ENCODE data around the gene DNASE1L2. TPM values are rescaled to one million over a fixed set of nuclear protein-coding genes. Genes with fewer than 3 reads are reported as not detected.

The DNASE1L2 gene
- total RNA-seq, 1 experiment from 2014 or later, result 1.9 TPM

DNA sequence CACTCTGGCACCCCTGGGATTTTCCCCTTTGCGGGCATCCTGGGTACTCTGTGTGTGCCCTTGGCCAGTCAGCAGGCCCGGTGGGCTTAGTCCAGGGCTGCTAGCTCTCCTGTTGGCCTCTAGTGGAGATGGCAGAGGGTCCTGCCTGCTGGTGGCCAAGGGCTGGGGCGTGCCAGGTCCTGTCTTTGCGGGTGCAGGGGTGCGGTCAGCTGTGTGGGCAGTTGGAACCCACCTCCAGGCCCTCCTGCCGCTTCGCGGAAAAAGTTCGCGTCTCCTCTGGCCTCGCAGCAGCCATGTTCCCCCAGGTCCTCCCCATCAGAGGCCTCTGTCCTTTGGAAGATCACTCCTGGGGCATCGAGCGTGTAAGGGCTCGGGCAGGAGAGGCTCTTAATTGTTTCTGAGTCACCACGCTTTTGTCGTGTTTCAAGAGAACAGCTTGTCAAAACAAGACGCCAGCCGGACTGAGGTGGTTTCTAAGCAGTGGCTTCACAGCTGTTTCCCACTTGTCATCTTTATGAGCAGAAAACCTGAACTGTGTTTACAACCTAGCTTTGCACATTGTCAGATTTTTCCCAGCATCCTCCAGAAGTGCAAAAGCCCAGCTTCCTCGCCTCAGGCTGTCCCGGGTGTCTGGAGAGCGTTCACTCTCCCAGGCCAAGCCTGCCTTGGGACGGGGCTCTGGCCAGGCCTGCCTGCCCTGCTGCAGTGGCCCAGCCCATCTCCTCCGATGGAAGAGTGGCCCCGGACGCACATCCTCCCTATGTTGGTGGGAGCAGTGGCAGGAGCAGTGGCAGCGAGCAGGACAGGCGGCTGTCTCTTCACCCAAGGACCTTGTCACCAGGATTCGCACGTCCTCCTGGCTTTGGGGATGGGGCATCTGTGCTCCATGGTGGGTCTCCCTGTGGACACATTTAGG, 5.0 kb upstream of the DNASE1L2 start:
- Histone ChIP-seq H3K9me3 (ENCODE audit: control insufficient read depth in 1 of 2, insufficient read depth in 1 of 2, low read depth in 1 of 2, low read length in 2 of 2) (no peaks in the 10 kb centered on the region), H3K79me2 (ENCODE audit: insufficient read depth, low read length) (peaks cover 35% of the 10 kb centered on the region), H3K27ac (ENCODE audit: low read depth, low read length) (no peak overlapping the region), H3K27me3 (ENCODE audit: insufficient read depth, low read length) (no peaks in the 10 kb centered on the region), H4K20me1 (ENCODE audit: insufficient read depth) (no peaks in the 10 kb centered on the region; the same call in 1 of the 2 replicates), H3K4me3 (replicated peaks in 1 of 2; ENCODE audit: low read depth in 1 of 2, low read length in 2 of 2) (no peak overlapping the region), H3K4me1 (ENCODE audit: control insufficient read depth in 1 of 2, insufficient read depth in 2 of 2, low read length in 2 of 2) (peaks cover 7 to 9% of the 10 kb centered on the region in 2 experiments), H2AFZ (ENCODE audit: low read depth, low read length, poor library complexity, severe bottlenecking) (no peak overlapping the region), H3K9ac (ENCODE audit: low read length) (no peak overlapping the region), H3K4me2 (ENCODE audit: low read length) (no peak overlapping the region), H3K36me3 (ENCODE audit: control insufficient read depth in 1 of 2, insufficient read depth in 2 of 2, low read length in 2 of 2) (peaks cover 9 to 19% of the 10 kb centered on the region in 2 experiments; a peak in 3 of 4 replicates), H3K9me2 (ENCODE audit: insufficient read depth) (no peaks in the 10 kb centered on the region)
- DNase-seq (ENCODE audit: low read depth, low spot score) (no peak), ATAC-seq (no peak)
- no peak for TF ChIP-seq POLR2AphosphoS5 (IDR thresholded peaks at IDR 0.05; ENCODE audit: low read depth, low read length)
- no peak for TF ChIP-seq EGR1 (IDR thresholded peaks at IDR 0.05; ENCODE audit: low read depth)
- TF ChIP-seq CTCF (IDR thresholded peaks at IDR 0.05 in 2 of 3, conservative IDR thresholded peaks at IDR 0.05 in 1 of 3; ENCODE audit: borderline replicate concordance in 1 of 3, insufficient read depth in 1 of 3, low read depth in 2 of 3, low read length in 2 of 3), result no peak
- no peak for TF ChIP-seq CEBPB (IDR thresholded peaks at IDR 0.05; ENCODE audit: low read depth)
- no peak for TF ChIP-seq EZH2 (IDR thresholded peaks at IDR 0.05)
- TF ChIP-seq, protein P1, sequence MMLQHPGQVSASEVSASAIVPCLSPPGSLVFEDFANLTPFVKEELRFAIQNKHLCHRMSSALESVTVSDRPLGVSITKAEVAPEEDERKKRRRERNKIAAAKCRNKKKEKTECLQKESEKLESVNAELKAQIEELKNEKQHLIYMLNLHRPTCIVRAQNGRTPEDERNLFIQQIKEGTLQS (IDR thresholded peaks at IDR 0.05), result no peak
- ChIA-PET RAD21 (ENCODE audit: low non-redundant PET in 1 of 2, low total read pairs in 2 of 2, uncharacterized antibody in 2 of 2, unreplicated experiment in 2 of 2) (no interaction called here), POLR2A (no interaction called here), CTCF (no interaction called here)
- BruUV-seq (replicated peaks), result no TSS peak
- intact Hi-C loops (cut with micrococcal nuclease), result no loop called here

Measured in HCT116 (cell line).